Neural cell (in vitro differentiated cells): Measurements from ENCODE around the gene TMEFF1. TPM values are rescaled to one million over a fixed set of nuclear protein-coding genes. Genes with fewer than 3 reads are reported as not detected.

ENCODE experiments used
- H2AFZ ChIP-seq: fragments of 200-600, 300-800 bp; sonication (generic), shearing (Covaris generic); 2 replicates; pipeline ENCODE4 v1.6.0; 2014; ENCODE audit warnings: low read depth, mild to moderate bottlenecking, antibody characterized with exemption, low read length, moderate library complexity
- H3F3A ChIP-seq: fragments of 200-600 bp; shearing (Covaris generic); 2 replicates; pipeline ENCODE4 v1.6.1; 2016; ENCODE audit warnings: mild to moderate bottlenecking, moderate library complexity, mixed read lengths, antibody characterized with exemption, low read length; ENCODE audit not compliant: insufficient read depth, poor library complexity, severe bottlenecking
- H3K27ac ChIP-seq: fragments of 200-600, 300-800 bp; sonication (generic), shearing (Covaris generic); 2 replicates; pipeline ENCODE4 v1.5.1; 2014; ENCODE audit warnings: mild to moderate bottlenecking, low read length, moderate library complexity
- H3K27me3 ChIP-seq: fragments of 300-800, 200-600 bp; sonication (generic), shearing (Covaris generic); 2 replicates; pipeline ENCODE4 v1.6.0; 2014; ENCODE audit warnings: mild to moderate bottlenecking, low read depth, low read length, moderate library complexity; ENCODE audit not compliant: insufficient read depth
- H3K36me3 ChIP-seq: fragments of 300-800, 200-600 bp; sonication (generic), shearing (Covaris generic); 2 replicates; pipeline ENCODE4 v1.5.1; 2014; ENCODE audit warnings: mild to moderate bottlenecking, antibody characterized with exemption, low read length, moderate library complexity; ENCODE audit not compliant: insufficient read depth
- H3K4me2 ChIP-seq: fragments of 300-800, 200-600 bp; sonication (generic), shearing (Covaris generic); 2 replicates; pipeline ENCODE4 v1.6.0; 2014; ENCODE audit warnings: mild to moderate bottlenecking, low read length
- H3K4me3 ChIP-seq: fragments of 300-800, 200-600 bp; sonication (generic), shearing (Covaris generic); 2 replicates; pipeline ENCODE4 v1.5.1; 2014; ENCODE audit warnings: mild to moderate bottlenecking, low read length, moderate library complexity
- H3K79me2 ChIP-seq: fragments of 200-600 bp; shearing (Covaris generic); replicated peaks from 2 replicates; pipeline ENCODE4 v1.6.0; 2014; ENCODE audit warnings: mild to moderate bottlenecking, low read length, moderate library complexity; ENCODE audit not compliant: insufficient read depth
- H3K9ac ChIP-seq: fragments of 300-800, 200-600 bp; sonication (generic), shearing (Covaris generic); 2 replicates; pipeline ENCODE4 v1.6.1; 2016; ENCODE audit warnings: mild to moderate bottlenecking, low read length, mixed read lengths
- H3K9me2 ChIP-seq: fragments of 200-600 bp; shearing (Covaris generic); 2 replicates; pipeline ENCODE4 v1.6.1; 2016; ENCODE audit warnings: mild to moderate bottlenecking, low read length, mixed read lengths; ENCODE audit not compliant: insufficient read depth
- H3K9me3 ChIP-seq: fragments of 200-600, 300-800 bp; sonication (generic), shearing (Covaris generic); 2 replicates; pipeline ENCODE4 v1.6.1; 2016; ENCODE audit warnings: mild to moderate bottlenecking, mixed run types, low read length, moderate library complexity, mixed read lengths
- H4K20me1 ChIP-seq: fragments of 200-600 bp; shearing (Covaris generic); 2 replicates; pipeline ENCODE4 v1.6.1; 2016; ENCODE audit warnings: mild to moderate bottlenecking, mixed run types; ENCODE audit not compliant: insufficient read depth
- CTCF ChIP-seq: fragments of 450-650 bp; IDR thresholded peaks from 2 replicates; pipeline ENCODE4 v1.5.1; 2014; ENCODE audit warnings: antibody characterized with exemption, mild to moderate bottlenecking, moderate library complexity; ENCODE audit not compliant: poor library complexity, severe bottlenecking
- EP300 ChIP-seq: fragments of 450-650 bp; conservative IDR thresholded peaks from 2 replicates; pipeline ENCODE4 v1.6.1; 2014; ENCODE audit warnings: antibody characterized with exemption, mild to moderate bottlenecking, moderate library complexity; ENCODE audit not compliant: poor library complexity, severe bottlenecking
- EZH2 ChIP-seq: fragments of 200-600, 300-800 bp; shearing (Covaris generic), sonication (generic); IDR thresholded peaks from 2 replicates; pipeline ENCODE4 v1.6.1; 2014; ENCODE audit warnings: antibody characterized with exemption, low read length, borderline replicate concordance, mild to moderate bottlenecking; ENCODE audit not compliant: insufficient read depth, poor library complexity, severe bottlenecking
- MXI1 ChIP-seq: fragments of 450-650 bp; conservative IDR thresholded peaks from 2 replicates; pipeline ENCODE4 v1.6.1; 2014; ENCODE audit warnings: antibody characterized with exemption, mild to moderate bottlenecking; ENCODE audit not compliant: poor library complexity, severe bottlenecking
- POLR2AphosphoS5 ChIP-seq: IDR thresholded peaks from 2 replicates; pipeline ENCODE4 v1.6.1; 2012
- RAD21 ChIP-seq: fragments of 450-650 bp; conservative IDR thresholded peaks from 2 replicates; pipeline ENCODE4 v1.6.1; 2014; ENCODE audit warnings: antibody characterized with exemption, mild to moderate bottlenecking, moderate library complexity
- REST ChIP-seq: IDR thresholded peaks from 2 replicates; pipeline ENCODE4 v1.6.1; 2012; ENCODE audit warnings: borderline replicate concordance
- SMC3 ChIP-seq: fragments of 450-650 bp; conservative IDR thresholded peaks from 2 replicates; pipeline ENCODE4 v1.6.1; 2014; ENCODE audit warnings: antibody characterized with exemption, mild to moderate bottlenecking, moderate library complexity; ENCODE audit not compliant: poor library complexity
- TAF1 ChIP-seq: IDR thresholded peaks from 2 replicates; pipeline ENCODE4 v1.6.1; 2012; ENCODE audit warnings: low read depth
- polyA plus RNA-seq: library from polyadenylated mRNA; depleted of rRNA; stranded (reverse); fragments of >200 nt; gene quantifications from 2 replicates; pipeline ENCODE4 v1.2.3, GENCODE V29; 2014

Gene TMEFF1
- polyA plus RNA-seq, 1 donor from 2014 or later, result 273 TPM

GRCh38 chr9:100441911-100442361 is 31.0 kb upstream of the TMEFF1 start:
- Histone ChIP-seq H3K9me2 (no peaks in the 10 kb centered on the region), H3K27me3 (no peaks in the 10 kb centered on the region), H3K36me3 (peaks cover 7% of the 10 kb centered on the region), H3K9me3 (no peaks in the 10 kb centered on the region), H3K4me3 (no peak overlapping the region), H3F3A (peaks cover 2% of the 10 kb centered on the region), H4K20me1 (no peaks in the 10 kb centered on the region), H3K79me2 (peaks cover 33% of the 10 kb centered on the region), H3K27ac (no peak overlapping the region), H2AFZ (no peak overlapping the region), H3K4me2 (no peak overlapping the region), H3K9ac (no peak overlapping the region)
- no peak for TF ChIP-seq EP300
- TF ChIP-seq MXI1, result no peak
- TF ChIP-seq CTCF, result no peak
- TF ChIP-seq EZH2, result no peak
- TF ChIP-seq RAD21, result no peak
- no peak for TF ChIP-seq SMC3
- no peak for TF ChIP-seq TAF1
- no peak for TF ChIP-seq REST
- no peak for TF ChIP-seq POLR2AphosphoS5

- no peaks in the 10 kb centered on the region for H3K27me3 ChIP-seq
- no peak overlapping the region for H3K4me2 ChIP-seq
- no peak overlapping the region for H2AFZ ChIP-seq
- peaks cover 22% of the 10 kb centered on the region for H3K79me2 ChIP-seq
- no peaks in the 10 kb centered on the region for H3K9me2 ChIP-seq
- H3K36me3 ChIP-seq, result peaks cover 7% of the 10 kb centered on the region
- H3K4me3 ChIP-seq, result no peak overlapping the region
- no peak overlapping the region for H3K27ac ChIP-seq
- TF ChIP-seq EP300 (no peak), SMC3 (no peak), EZH2 (no peak), POLR2AphosphoS5 (no peak), TAF1 (no peak), MXI1 (no peak), REST (no peak), RAD21 (no peak), CTCF (no peak)
- H3F3A ChIP-seq, result no peaks in the 10 kb centered on the region
- H4K20me1 ChIP-seq, result no peaks in the 10 kb centered on the region
- no peaks in the 10 kb centered on the region for H3K9me3 ChIP-seq
- no peak overlapping the region for H3K9ac ChIP-seq
Observed at GRCh38 chr9:100443781-100444768, 28.9 kb upstream of the TMEFF1 start.
